Stomach (tissue), 19 donors: Measurements from ENCODE around the gene HELT. TPM values are rescaled to one million over a fixed set of nuclear protein-coding genes. Genes with fewer than 3 reads are reported as not detected.
"Not testable (repeated sequence)": the region's sequence is repeated elsewhere in the genome, so short reads cannot be mapped to it uniquely, and the experiment has no call there.

Source experiments
- DNase-seq, 2 donors: peaks; one replicate each; pipeline versions ENCODE4 v3.0.0 to v3.0.0-alpha.2; 2013 to 2019
- H3K27ac ChIP-seq, 5 donors: fragments of 200-600 bp in 4 of 5; sonication (generic) in 4 of 5; one replicate each; pipeline ENCODE4 v1.5.1; 2013 to 2019; ENCODE audit warnings: mild to moderate bottlenecking in 1 of 5, moderate library complexity in 1 of 5
- H3K27me3 ChIP-seq, 3 donors: fragments of 200-600 bp; sonication (generic); one replicate each; pipeline ENCODE4 v1.5.1; 2017 to 2019; ENCODE audit warnings: mixed run types in 1 of 3
- H3K36me3 ChIP-seq, 4 donors: fragments of 200-600 bp; sonication (generic); 1 replicate in 3 of 4; 2 replicates in 1 of 4; pipeline ENCODE4 v1.5.1; 2016 to 2019
- H3K4me1 ChIP-seq, 4 donors: fragments of 200-600 bp; sonication (generic); one replicate each; pipeline ENCODE4 v1.5.1; 2016 to 2019
- H3K4me3 ChIP-seq, 4 donors: fragments of 200-600 bp; sonication (generic) in 3 of 4; one replicate each; pipeline ENCODE4 v1.5.1; 2016 to 2019; ENCODE audit warnings: mild to moderate bottlenecking in 1 of 4
- H3K9me3 ChIP-seq, 4 donors: fragments of 200-600 bp; sonication (generic); one replicate each; pipeline ENCODE4 v1.5.1; 2016 to 2019
- EP300 ChIP-seq: sonication (generic); formaldehyde crosslinking; IDR thresholded peaks from one replicate; pipeline ENCODE4 v1.6.1; 2017; ENCODE audit warnings: antibody characterized with exemption
- POLR2A ChIP-seq, 4 donors: fragments of 450-650 bp; IDR thresholded peaks; one replicate each; pipeline ENCODE4 v1.6.1; 2016; ENCODE audit warnings: antibody characterized with exemption in 4 of 4, control low read depth in 2 of 4, mild to moderate bottlenecking in 1 of 4, moderate library complexity in 1 of 4
- POLR2AphosphoS5 ChIP-seq, 3 donors: sonication (generic); formaldehyde crosslinking; IDR thresholded peaks; one replicate each; pipeline ENCODE4 v1.6.1; 2016; ENCODE audit warnings: antibody characterized with exemption in 3 of 3
- WGBS, 5 donors: extraction: QIAGEN DNeasy Blood & Tissue Kit in 3 of 5; methylation state at CpG; one replicate each; pipeline versions ENCODE4 v1.1.5 to v1.1.7; 2013 to 2018; 5-methylcytosine and 5-hydroxymethylcytosine counted together
- intact Hi-C: fragments of 100-400 bp; cut with DNase I; formaldehyde crosslinking; loops from one replicate; pipeline ENCODE4 v1.15.1; 2023; ENCODE audit warnings: low total_unique reads
- long read RNA-seq, 10 donors: transcript quantifications; one replicate each; lab custom pipeline, GENCODE V29; 2026
- polyA plus RNA-seq, 3 donors: library from polyadenylated mRNA; stranded (reverse); fragments of 200-250 nt; gene quantifications; one replicate each; pipeline ENCODE4 v1.2.3, GENCODE V29; 2013
- total RNA-seq, 5 donors: library from RNA; depleted of rRNA; stranded (reverse); fragments of >200 nt; gene quantifications; one replicate each; pipeline versions ENCODE4 v1.1.0 to v1.2.3, GENCODE V29; 2014 to 2016
- TF ChIP-seq, protein P1 (sequence below), 7 experiments: fragments of 450-650 bp in 4 of 7; fragments of 200-600 bp in 3 of 7; sonication (generic) in 3 of 7; IDR thresholded peaks; one replicate each; pipeline ENCODE4 v1.5.1; 2016 to 2019; ENCODE audit warnings: antibody characterized with exemption in 7 of 7, control low read depth in 2 of 7, mild to moderate bottlenecking in 1 of 7
- donor health status: healthy with polysubstance abuse.
- donor health status: Bipolar disorder and iron deficiency.
- donor health status: healthy.

HELT gene
- not detected for total RNA-seq
- polyA plus RNA-seq: not detected
- long read RNA-seq, donor 1: 0 reads
- long read RNA-seq, donor 2: 0 reads
- long read RNA-seq, donor 3: 0 reads
- long read RNA-seq, donor 4: 0 reads
- long read RNA-seq, donor 5, partial matches to known transcripts: 0 of 1 reads
- long read RNA-seq, donor 5, other reads (novel, unspliced or antisense): 0 of 1 reads
- long read RNA-seq, donor 6: 0 reads
- long read RNA-seq, donor 7: 0 reads
- long read RNA-seq, donor 8: 0 reads
- long read RNA-seq, donor 9: 0 reads
- long read RNA-seq, donor 10: 0 reads

GRCh38 chr4:185017964-185018772 is at the start of gene HELT:
Gene HELT (plus strand): TSS chr4:185018490. CDS start chr4:185018929, 439 bp downstream.
- DNase-seq: no peak
- Histone ChIP-seq H3K4me3 (peak within 1 kb of the TSS in 3 of 4 donors; percentile 1 to 39 (median 25)), H3K36me3 (no peaks in the 10 kb centered on the region), H3K4me1 (peaks cover 5 to 61% (median 41%) of the 10 kb centered on the region in 4 donors), H3K9me3 (no peaks in the 10 kb centered on the region), H3K27ac (no peak within 1 kb of the TSS), H3K27me3 (peaks cover 38 to 100% (median 77%) of the 10 kb centered on the region in 3 donors)
- 1 to 8% (median 2%) methylated on average over 52 to 58 of the region's 58 CpGs for WGBS, 5 donors
- TF ChIP-seq POLR2AphosphoS5 (IDR thresholded peaks at IDR 0.05): no peak
- TF ChIP-seq, protein P1, sequence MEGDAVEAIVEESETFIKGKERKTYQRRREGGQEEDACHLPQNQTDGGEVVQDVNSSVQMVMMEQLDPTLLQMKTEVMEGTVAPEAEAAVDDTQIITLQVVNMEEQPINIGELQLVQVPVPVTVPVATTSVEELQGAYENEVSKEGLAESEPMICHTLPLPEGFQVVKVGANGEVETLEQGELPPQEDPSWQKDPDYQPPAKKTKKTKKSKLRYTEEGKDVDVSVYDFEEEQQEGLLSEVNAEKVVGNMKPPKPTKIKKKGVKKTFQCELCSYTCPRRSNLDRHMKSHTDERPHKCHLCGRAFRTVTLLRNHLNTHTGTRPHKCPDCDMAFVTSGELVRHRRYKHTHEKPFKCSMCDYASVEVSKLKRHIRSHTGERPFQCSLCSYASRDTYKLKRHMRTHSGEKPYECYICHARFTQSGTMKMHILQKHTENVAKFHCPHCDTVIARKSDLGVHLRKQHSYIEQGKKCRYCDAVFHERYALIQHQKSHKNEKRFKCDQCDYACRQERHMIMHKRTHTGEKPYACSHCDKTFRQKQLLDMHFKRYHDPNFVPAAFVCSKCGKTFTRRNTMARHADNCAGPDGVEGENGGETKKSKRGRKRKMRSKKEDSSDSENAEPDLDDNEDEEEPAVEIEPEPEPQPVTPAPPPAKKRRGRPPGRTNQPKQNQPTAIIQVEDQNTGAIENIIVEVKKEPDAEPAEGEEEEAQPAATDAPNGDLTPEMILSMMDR (IDR thresholded peaks at IDR 0.05): no peak
- TF ChIP-seq EP300: no peak
- no peak for TF ChIP-seq POLR2A (IDR thresholded peaks at IDR 0.05)
- intact Hi-C loops: no loop called here

GRCh38 chr4:184968784-184969201 is 49.5 kb upstream of the HELT start:
- Histone ChIP-seq H3K27ac (peak overlapping the region in 2 of 5 donors; percentile 14 to 23), H3K27me3 (no peaks in the 10 kb centered on the region), H3K9me3 (no peaks in the 10 kb centered on the region), H3K36me3 (no peaks in the 10 kb centered on the region), H3K4me1 (peaks cover 0 to 15% (median 7%) of the 10 kb centered on the region in 4 donors), H3K4me3 (no peak overlapping the region)
- DNase-seq: peak; percentile 89 to 90
- intact Hi-C loops: no loop called here
- TF ChIP-seq EP300: no peak
- peak in 2 of 3 donors; percentile 16 to 77 for TF ChIP-seq POLR2AphosphoS5 (IDR thresholded peaks at IDR 0.05)
- WGBS, 5 donors: 48 to 61% (median 56%) methylated on average over 5 of the region's 5 CpGs

DNA sequence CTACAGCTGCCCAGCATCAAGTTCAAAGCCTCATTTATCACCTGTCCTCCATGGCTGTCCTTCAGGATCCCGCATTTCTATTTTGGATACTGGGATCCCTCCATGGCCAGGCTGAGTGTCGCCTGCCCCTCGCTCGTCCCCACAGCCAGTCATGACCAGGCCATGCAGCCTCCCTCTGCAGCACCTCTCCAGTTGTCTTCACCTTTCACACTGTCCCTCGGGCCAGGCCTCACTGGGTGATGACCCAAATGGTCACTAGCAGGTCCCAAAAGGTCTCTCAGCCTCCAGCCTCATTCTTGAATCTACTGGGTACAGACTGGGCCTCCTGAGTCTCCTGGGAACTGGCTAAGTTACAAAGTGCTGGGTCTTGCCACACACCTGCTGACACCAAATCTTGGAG is 48.7 kb upstream of the HELT start:
- 86 to 96% (median 95%) methylated on average over 5 of the region's 5 CpGs for WGBS, 5 donors
- intact Hi-C loops: no loop called here
- no peak for TF ChIP-seq POLR2AphosphoS5 (IDR thresholded peaks at IDR 0.05)
- no peak for TF ChIP-seq EP300
- TF ChIP-seq, protein P1 (IDR thresholded peaks at IDR 0.05): no peak
- TF ChIP-seq POLR2A (IDR thresholded peaks at IDR 0.05): no peak
- no peak overlapping the region for H3K4me3 ChIP-seq
- H3K36me3 ChIP-seq: no peaks in the 10 kb centered on the region
- H3K4me1 ChIP-seq: peaks cover 0 to 15% (median 7%) of the 10 kb centered on the region in 4 donors
- no peaks in the 10 kb centered on the region for H3K27me3 ChIP-seq
- H3K9me3 ChIP-seq: no peaks in the 10 kb centered on the region
- no peak overlapping the region for H3K27ac ChIP-seq
- no peak for DNase-seq

- H3K4me3 ChIP-seq: no peak overlapping the region
- no peak for TF ChIP-seq POLR2AphosphoS5 (IDR thresholded peaks at IDR 0.05)
- TF ChIP-seq, protein P1 (IDR thresholded peaks at IDR 0.05): no peak
- TF ChIP-seq EP300: no peak
- no peak for TF ChIP-seq POLR2A (IDR thresholded peaks at IDR 0.05)
- WGBS, 5 donors: 86 to 97% (median 95%) methylated on average over 7 of the region's 7 CpGs
These were observed 45.3 kb upstream of the HELT start for GRCh38 chr4:184972991-184973390.

DNA sequence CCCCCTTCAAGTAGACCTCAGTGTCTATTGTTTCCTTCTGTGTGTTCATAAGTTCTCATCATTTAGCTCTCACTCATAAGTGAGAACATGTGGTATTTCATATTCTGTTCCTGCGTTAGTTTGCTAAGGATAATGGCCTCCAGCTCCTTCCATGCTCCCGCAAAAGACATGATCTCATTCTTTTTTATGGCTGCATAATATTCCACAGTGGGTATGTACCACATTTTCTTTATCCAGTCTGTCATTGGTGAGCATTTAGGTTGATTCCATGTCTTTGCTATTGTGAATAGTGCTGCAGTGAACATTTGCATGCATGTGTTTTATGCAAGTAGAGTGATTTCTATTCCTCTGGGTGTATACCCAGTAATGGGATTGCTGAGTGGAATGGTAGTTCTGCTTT is 41.9 kb upstream of the HELT start:
- H3K27me3 ChIP-seq, DNase-seq, H3K4me3 ChIP-seq, H3K27ac ChIP-seq, intact Hi-C loops, H3K36me3 ChIP-seq, H3K9me3 ChIP-seq: not testable (repeated sequence)
- H3K4me1 ChIP-seq: peaks cover 0 to 18% (median 6%) of the 10 kb centered on the region in 4 donors
- 91 to 100% (median 95%) methylated on average over 2 of the region's 2 CpGs for WGBS, 5 donors

More at GRCh38 chr4:184972991-184973390, 45.3 kb upstream of the HELT start:
- Histone ChIP-seq H3K36me3 (no peaks in the 10 kb centered on the region), H3K9me3 (no peaks in the 10 kb centered on the region), H3K4me1 (peaks cover 3 to 19% (median 9%) of the 10 kb centered on the region in 4 donors), H3K27me3 (peaks cover 0 to 2% (median 0%) of the 10 kb centered on the region in 3 donors), H3K27ac (no peak overlapping the region)
- intact Hi-C loops: no loop called here
- no peak for DNase-seq
